ENCODE data around the gene PPFIA3. TPM values are rescaled to one million over a fixed set of nuclear protein-coding genes. Genes with fewer than 3 reads are reported as not detected.

PPFIA3 gene
- total RNA-seq, 4 donors from 2014 or later, result 1.9 to 4.1 (median 3.0) TPM

DNA sequence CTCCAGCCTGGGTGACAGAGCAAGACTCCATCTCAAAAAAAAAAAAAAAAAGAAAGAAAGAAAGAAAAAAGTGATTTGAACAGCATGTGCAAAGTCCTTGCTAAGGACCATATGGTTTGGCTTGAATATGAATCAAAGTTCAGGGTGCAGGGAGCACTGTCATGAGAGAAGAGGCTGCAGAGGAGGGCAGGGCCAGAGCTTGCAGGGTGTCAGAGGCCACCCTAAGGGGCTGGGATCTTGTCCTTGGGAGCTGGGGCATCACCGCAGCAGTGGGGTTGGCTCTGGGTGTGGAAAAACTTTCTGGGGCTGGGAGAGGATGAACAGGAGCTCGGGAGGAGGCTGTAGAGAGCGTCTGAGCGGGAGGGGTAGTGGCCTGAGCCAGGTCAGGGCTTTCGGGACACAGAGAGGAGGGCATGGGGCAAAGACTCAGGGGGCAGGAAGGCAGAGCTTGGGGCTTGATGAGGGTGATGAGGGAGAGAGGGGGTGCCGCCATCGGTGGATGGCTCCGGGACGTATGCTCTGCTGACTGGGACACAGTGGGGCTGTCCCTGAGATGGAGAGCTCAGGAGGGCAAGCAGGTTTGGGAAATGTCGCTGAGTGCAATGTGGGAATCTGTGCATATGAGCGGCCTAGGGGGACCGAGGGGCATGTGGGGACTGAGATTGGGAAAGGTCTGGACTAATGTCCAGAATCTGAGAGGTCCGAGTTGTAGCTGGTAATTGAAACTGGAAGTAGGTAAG lies 41.3 kb downstream of the PPFIA3 start:
- intact Hi-C loops (cut with DNase I; ENCODE audit: low total_unique reads) (no loop called here), in situ Hi-C loops (cut with MboI; ENCODE audit: low sequenced_read_pairs in 4 of 4) (no loop called here)
- ATAC-seq, result no peak
- H3K4me3 ChIP-seq, result no peak overlapping the region
- H3K27ac ChIP-seq, result peak overlapping the region in 3 of 4 donors; percentile 9 to 99 (median 25)
- TF ChIP-seq, protein P1, sequence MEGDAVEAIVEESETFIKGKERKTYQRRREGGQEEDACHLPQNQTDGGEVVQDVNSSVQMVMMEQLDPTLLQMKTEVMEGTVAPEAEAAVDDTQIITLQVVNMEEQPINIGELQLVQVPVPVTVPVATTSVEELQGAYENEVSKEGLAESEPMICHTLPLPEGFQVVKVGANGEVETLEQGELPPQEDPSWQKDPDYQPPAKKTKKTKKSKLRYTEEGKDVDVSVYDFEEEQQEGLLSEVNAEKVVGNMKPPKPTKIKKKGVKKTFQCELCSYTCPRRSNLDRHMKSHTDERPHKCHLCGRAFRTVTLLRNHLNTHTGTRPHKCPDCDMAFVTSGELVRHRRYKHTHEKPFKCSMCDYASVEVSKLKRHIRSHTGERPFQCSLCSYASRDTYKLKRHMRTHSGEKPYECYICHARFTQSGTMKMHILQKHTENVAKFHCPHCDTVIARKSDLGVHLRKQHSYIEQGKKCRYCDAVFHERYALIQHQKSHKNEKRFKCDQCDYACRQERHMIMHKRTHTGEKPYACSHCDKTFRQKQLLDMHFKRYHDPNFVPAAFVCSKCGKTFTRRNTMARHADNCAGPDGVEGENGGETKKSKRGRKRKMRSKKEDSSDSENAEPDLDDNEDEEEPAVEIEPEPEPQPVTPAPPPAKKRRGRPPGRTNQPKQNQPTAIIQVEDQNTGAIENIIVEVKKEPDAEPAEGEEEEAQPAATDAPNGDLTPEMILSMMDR (IDR thresholded peaks at IDR 0.05 in 4 of 5, conservative IDR thresholded peaks at IDR 0.05 in 1 of 5), result no peak
- no peak for TF ChIP-seq POLR2A (IDR thresholded peaks at IDR 0.05)
- H3K9me3 ChIP-seq, result no peaks in the 10 kb centered on the region
- no peaks in the 10 kb centered on the region for H3K27me3 ChIP-seq
- no peak for DNase-seq
- no peaks in the 10 kb centered on the region for H3K36me3 ChIP-seq
- H3K4me1 ChIP-seq, result peaks cover 24 to 39% of the 10 kb centered on the region in 2 donors

DNA sequence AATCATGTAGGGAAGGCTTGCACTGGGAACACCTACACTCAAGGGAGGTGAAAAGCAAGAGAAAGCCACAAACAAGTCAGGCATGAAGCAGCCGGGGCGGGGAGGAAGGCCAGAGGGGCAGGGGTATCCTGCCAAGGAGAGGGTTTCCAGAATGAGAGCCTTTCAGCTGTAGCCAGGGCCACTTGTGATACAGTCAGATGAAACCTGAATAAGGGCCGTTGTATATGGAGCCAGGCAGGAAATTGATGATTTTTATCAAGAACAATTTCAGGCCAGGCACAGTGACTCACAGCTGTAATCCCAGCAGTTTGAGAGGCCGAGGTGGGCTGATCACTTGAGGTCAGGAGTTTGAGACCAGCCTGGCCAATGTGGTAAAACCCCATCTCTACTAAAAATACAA lies 42.6 kb downstream of the PPFIA3 start:
- DNase-seq, result no peak
- intact Hi-C loops (cut with DNase I; ENCODE audit: low total_unique reads), result no loop called here
- Histone ChIP-seq H3K4me1 (peaks cover 29 to 45% of the 10 kb centered on the region in 2 donors), H3K27ac (peak overlapping the region in 3 of 4 donors; percentile 32 to 99 (median 54)), H3K36me3 (no peaks in the 10 kb centered on the region), H3K9me3 (no peaks in the 10 kb centered on the region), H3K4me3 (no peak overlapping the region), H3K27me3 (no peaks in the 10 kb centered on the region)
- ATAC-seq, result no peak
- TF ChIP-seq, protein P1 (IDR thresholded peaks at IDR 0.05 in 4 of 5, conservative IDR thresholded peaks at IDR 0.05 in 1 of 5), result no peak
- TF ChIP-seq POLR2A (IDR thresholded peaks at IDR 0.05), result no peak
- in situ Hi-C loops (cut with MboI; ENCODE audit: low sequenced_read_pairs in 4 of 4), result no loop called here

DNA sequence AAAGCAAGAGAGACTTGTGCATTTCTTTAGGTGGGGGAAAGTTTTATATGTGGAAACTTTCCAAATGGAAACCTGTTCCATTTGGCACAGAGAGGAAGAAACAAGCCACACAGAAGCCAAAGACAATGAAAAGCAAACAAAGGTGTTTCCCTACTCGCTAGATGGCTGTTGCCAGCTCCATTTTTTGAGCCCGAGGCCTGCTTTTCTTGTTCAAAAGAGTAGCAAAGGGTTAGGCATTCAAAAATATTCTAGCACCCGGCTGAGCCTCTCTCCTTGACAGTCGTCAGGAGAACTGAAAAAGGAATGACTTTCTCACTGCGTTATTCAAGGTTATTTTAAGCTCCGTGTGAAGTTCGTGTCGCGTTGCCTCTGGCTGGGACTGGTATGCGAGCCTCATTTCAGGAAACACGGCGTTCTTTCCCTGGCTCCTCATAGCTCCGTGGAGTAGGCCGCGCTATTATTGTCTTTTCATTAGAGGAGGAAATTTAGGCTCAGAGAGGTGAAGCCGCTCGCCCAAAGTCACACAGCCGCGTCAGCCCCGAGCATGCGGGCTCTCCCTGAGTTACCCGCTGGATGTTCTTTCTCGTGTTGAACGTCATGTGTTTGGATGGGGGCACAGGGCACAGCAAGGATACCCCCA lies 45.9 kb downstream of the PPFIA3 start:
- in situ Hi-C loops (cut with MboI; ENCODE audit: low sequenced_read_pairs in 4 of 4) (no loop called here), intact Hi-C loops (cut with DNase I; ENCODE audit: low total_unique reads) (no loop called here)
- DNase-seq (peak; percentile 55 to 80), ATAC-seq (peak; percentile 97 to 98)
- H3K27me3 ChIP-seq, result no peaks in the 10 kb centered on the region
- H3K9me3 ChIP-seq, result no peaks in the 10 kb centered on the region
- TF ChIP-seq, protein P1 (IDR thresholded peaks at IDR 0.05 in 4 of 5, conservative IDR thresholded peaks at IDR 0.05 in 1 of 5), result no peak
- TF ChIP-seq POLR2A (IDR thresholded peaks at IDR 0.05), result peak; percentile 38 to 76
- H3K4me3 ChIP-seq, result peak overlapping the region in 3 of 4 donors; percentile 12 to 22 (median 13)
- H3K27ac ChIP-seq, result peak overlapping the region; percentile 80 to 99 (median 91)
- peaks cover 16 to 28% of the 10 kb centered on the region in 2 donors for H3K4me1 ChIP-seq
- peaks cover 0 to 4% of the 10 kb centered on the region in 2 donors for H3K36me3 ChIP-seq

DNA sequence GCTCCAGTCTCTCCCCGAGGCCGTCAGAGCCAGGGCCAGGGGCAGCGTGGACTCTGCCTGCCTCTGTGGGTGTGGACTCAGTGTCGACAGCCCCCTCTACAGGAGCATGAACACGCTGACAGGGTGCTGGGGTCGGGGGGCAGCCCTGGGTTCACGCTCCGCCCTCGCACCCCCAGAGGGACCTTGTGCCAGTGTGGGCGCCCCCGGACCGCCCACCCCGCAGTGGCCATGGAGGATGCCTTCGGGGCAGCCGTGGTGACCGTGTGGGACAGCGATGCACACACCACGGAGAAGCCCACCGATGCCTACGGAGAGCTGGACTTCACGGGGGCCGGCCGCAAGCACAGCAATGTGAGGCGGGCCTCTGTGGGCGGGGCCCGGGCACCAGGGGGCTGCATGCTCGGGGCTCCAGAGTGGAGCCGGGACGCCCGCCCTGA lies 46.5 kb downstream of the PPFIA3 start:
- in situ Hi-C loops (cut with MboI; ENCODE audit: low sequenced_read_pairs in 4 of 4) (no loop called here), intact Hi-C loops (cut with DNase I; ENCODE audit: low total_unique reads) (no loop called here)
- ATAC-seq (no peak), DNase-seq (no peak)
- H3K27me3 ChIP-seq, result no peaks in the 10 kb centered on the region
- peaks cover 0 to 10% of the 10 kb centered on the region in 2 donors for H3K36me3 ChIP-seq
- H3K4me3 ChIP-seq, result peak overlapping the region in 3 of 4 donors; percentile 12 to 22 (median 13)
- peak overlapping the region; percentile 80 to 99 (median 91) for H3K27ac ChIP-seq
- H3K4me1 ChIP-seq, result peaks cover 16 to 22% of the 10 kb centered on the region in 2 donors
- TF ChIP-seq, protein P1 (IDR thresholded peaks at IDR 0.05 in 4 of 5, conservative IDR thresholded peaks at IDR 0.05 in 1 of 5), result peak in 1 of 5 experiments; percentile 14
- no peak for TF ChIP-seq POLR2A (IDR thresholded peaks at IDR 0.05)
- H3K9me3 ChIP-seq, result no peaks in the 10 kb centered on the region

All from gastrocnemius medialis (tissue), 4 donors.